GM19239 (cell line): ENCODE results near the gene ABLIM2.

Source experiments
- DNase-seq: peaks from one replicate; pipeline ENCODE4 v3.0.0; 2011; ENCODE audit warnings: low spot score; ENCODE audit not compliant: insufficient read length
- FAIRE-seq: peaks from 2 replicates; lab custom pipeline; 2011; peaks lifted over from hg19 to GRCh38; lab: Jason Lieb, UNC

The ABLIM2 gene

GRCh38 chr4:8038719-8039251 is 119.8 kb downstream of the ABLIM2 start:
- no peak for FAIRE-seq
- no peak for DNase-seq

DNA sequence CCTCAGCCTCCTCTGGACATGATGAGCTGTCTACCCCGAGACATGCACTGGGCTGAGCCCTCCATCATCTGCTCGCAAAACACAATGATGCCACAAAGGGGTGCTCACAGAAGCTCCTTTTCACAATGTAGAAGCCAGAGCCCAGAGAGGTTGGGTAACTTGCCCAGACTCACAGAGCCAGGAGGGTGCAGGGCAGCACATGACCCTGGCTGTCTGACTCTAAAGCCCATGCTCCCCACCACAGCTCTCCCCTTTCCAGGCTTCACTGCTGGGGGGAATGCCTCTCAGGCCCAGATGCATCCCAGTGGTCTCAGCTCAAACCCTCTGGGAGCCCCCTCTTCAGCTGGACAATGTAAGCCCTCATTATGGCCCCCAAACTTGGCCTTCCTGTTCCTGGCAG is 120.5 kb downstream of the ABLIM2 start:
- DNase-seq (no peak), FAIRE-seq (no peak)

DNA sequence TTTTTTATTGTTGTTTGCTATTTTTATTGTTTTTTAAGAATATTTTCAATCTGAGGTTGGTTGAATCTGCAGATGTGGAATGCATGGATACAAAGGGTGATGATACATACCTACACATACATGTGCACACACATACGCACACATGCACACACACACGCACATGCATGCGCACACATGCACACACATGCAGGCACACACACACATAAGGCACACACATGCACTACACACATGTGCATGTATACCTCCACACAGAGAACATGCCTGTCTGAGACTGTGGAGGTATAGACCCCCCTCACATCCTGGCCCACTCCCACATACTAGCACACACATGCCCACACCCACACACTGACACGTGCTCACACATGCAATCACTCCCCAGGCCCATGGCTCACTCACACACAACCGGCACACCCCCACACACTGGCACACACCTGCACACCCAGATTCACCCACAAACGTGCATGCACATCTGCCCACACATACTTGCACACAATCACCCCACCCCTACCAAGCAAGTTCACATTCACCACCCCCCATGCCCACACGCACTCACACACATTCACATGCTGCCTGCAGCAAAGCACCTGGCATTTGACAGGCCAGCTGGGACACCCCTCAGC is 121.4 kb downstream of the ABLIM2 start:
- FAIRE-seq (no peak), DNase-seq (no peak)

GRCh38 chr4:8035371-8035780 is 123.2 kb downstream of the ABLIM2 start:
- FAIRE-seq (no peak), DNase-seq (no peak)

DNA sequence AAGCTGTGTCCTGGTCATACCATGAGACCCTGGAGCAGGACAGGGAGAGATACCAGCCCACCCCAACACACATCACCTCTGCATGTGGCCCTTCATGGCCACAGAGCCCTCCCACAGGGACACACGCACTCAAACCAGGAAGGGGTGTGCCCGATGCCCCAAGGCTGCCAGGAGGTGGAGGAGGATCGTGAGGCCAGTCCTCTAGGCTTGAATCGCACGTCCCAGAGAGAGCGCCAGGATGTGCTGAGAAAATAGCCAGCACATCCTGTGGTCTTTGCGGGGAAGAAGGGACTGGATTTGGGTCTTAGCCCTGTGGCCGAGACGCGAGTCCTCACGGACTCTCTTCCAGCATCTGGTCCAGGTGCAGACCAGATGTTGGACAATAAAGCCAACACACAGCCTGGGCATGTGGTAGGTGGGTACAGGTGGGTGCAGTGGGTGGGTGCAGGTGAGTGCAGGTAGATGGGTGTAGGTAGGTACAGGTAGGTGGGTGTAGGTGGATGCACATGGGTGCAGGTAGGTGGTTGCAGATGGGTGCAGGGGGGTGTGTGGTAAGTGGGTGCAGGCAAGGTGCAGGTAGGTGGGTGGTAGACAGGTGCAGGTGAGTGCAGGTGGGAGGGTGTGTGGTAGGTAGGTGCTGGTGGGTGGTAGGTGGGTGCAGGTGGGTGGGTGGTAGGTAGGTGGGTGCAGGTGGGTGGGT is 124.6 kb downstream of the ABLIM2 start:
- no peak for DNase-seq
- FAIRE-seq = no peak

DNA sequence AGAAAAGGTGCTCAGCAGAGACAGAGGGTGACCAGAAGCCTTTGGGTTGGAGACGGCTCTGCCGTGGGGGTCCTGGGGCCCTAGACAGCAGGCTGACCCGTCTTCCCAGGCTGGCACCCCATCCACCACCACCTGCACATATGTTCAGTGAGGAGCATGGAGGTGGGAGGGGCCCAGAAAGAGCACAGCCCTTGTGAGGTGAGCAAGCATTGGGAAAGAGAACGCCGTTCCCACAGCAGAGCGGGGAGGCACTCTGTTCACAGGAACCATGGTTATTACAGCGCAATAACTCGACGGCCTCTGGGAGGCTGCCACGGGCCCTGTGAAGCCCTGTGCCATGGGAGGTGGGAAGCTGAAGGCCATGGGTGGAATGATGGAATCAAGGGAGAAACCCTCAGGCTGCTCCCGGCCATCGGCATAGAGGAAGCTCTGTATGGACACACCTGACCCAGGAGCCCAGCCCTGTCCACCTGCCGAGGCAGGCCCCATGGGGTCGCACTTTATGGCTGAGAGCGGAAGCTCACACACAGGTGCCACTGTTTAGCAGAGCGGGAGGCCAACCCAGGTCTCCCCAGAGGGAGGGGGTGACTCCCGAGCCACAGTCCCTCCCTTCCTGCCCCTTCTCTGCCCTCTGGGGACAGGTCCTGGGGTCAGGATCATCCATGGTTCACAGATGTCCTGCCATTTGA is 125.4 kb downstream of the ABLIM2 start:
- no peak for FAIRE-seq
- no peak for DNase-seq

DNA sequence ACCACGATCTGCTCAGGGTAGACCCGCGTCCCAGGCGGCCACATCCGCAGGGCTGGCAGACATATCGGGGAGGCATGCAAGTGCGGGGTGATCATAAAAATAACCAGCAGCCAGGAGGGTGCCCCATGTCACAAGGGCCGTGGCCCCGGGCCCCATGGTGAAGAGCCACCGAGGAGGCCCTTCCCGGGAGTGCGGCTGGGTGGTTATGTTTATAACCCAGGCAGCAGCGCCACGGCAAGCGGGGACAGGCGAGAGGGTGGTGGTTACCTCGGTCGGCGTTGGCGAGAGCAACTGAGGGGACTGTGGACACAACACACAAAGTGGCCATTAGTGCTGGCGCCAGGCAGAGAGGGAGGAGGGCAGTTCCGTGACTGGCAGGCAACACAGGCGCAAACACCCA is 126.2 kb downstream of the ABLIM2 start:
- DNase-seq = no peak
- no peak for FAIRE-seq

DNA sequence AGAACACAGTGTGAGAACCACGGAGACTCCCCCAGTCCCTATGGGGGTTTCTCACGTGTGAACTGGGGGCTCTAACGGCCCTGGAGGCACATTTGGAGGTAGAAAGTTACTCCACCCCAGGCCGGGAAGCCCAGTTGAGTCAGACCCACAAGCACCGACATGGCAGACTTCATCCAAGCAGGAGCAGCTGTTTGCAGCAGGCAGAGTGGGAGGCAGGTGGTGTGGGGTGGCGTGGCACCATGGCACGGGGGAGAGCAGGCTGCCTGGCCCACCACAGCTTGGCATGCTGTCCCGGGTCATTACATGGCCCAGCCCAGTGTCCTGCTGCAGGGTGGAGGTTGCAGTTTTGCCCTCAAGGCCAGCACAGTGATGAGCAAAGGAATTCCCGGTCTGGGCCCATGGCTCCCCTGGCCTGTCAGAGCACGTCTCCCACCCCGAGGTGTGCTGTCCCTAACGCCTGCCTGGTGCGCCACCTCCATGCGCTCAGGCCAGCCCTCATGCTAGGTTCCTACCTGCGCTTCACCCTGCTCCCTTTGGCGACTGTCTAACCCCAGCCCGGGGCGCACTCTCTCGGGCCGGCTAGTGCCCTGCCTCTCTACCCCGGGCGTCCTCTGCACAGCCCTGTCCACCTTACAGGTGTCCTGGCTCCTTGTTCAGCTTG is 128.4 kb downstream of the ABLIM2 start:
- FAIRE-seq = no peak
- DNase-seq = no peak

- no peak for FAIRE-seq
These were observed 128.9 kb downstream of the ABLIM2 start for GRCh38 chr4:8029689-8030088.

DNA sequence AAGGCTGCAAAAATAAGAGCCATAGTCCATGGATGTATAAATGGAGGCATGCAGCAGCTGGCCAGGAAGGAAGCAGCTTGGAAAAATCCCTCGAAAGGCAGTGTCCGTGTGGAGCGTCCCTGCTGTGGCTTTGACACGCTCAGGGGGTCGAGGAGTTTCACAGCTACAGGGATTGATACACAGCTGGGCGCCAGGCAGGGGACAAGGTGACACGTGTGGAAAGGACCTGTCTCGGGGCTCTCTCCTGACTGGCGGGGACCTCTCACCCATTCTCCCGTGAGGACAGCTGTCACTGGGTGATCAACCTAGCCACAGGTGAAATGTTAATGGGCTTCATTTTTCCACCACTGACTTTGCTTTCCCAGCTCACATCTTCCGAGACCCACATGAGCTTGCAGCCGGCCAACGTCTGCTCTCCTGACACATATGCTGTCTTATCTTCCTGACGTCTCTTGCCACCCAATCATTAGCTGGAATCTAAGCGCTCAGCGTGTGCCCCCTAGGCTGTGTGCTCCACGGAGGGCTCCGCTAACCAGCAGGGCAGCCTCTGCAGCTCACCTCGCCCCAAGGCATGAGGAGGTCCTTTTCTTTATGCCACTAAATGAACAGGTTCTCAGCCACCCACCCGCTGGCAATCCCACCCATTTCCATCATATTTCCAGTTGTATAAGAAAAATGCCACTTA is 129.6 kb downstream of the ABLIM2 start:
- FAIRE-seq (no peak), DNase-seq (no peak)

More at GRCh38 chr4:8029689-8030088, 128.9 kb downstream of the ABLIM2 start:
- no peak for DNase-seq

- FAIRE-seq = no peak
- no peak for DNase-seq
These were observed 130.2 kb downstream of the ABLIM2 start for GRCh38 chr4:8028368-8028767.

- DNase-seq = no peak
- no peak for FAIRE-seq
These were observed 132.2 kb downstream of the ABLIM2 start for GRCh38 chr4:8026453-8026852.

DNA sequence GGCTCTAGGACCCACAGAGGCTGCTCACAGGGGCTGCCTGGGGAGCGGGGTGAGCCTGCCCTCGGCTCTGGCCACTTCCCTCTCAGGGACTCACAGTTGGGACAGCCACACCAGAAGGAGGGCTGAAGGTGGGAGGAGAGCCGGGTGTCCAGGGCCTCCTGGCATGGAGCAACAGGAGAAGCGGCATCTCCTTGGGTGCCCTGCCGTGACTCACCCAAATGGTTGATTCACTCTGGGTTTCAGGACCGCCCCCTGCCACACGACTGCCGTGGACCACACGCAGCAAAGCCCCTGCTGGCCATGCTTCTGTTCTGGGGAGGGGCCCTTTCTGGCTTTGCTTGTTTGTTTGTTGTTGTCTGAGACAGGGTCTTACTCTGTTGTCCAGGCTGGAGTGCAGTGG is 132.9 kb downstream of the ABLIM2 start:
- FAIRE-seq (no peak), DNase-seq (no peak)

DNA sequence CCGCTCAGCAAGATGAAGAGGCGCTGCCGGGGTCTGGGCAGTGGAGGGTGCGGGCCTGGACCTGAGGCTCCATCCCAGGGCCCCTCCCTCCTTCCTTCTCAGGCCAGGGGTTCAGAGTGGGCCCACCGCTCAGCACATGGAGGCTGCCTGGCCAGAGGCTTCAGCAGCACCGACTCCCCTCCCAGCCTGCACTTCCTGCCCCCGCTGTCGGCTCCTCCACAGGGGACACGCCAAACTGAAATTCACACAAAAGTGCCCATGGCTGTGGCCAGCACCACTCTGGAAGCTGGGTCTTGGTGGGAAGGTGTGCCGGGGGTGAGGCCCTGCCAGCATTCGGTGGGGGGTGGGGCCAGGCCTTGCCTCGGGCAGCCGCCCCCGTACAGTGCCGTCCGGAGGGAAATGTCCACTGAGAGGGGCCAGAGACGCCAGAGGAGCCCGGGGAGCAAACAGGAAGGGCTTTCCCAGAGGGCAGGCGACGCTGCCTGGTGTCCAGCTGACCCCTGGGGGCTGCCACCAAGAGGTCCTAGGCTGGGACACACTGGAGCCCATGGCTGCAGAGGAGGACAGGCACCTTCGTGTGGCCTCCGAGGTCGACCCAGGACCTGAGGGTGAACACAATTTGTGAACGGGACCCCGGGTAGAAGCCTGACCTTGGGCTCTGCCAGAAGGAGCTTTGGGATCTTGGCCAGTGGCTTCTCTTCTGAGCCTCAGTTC is 134.4 kb downstream of the ABLIM2 start:
- FAIRE-seq (no peak), DNase-seq (no peak)

- FAIRE-seq = no peak
- DNase-seq = no peak
These were observed 134.9 kb downstream of the ABLIM2 start for GRCh38 chr4:8023696-8024033.

GRCh38 chr4:8022767-8023695 is 135.6 kb downstream of the ABLIM2 start:
- FAIRE-seq = no peak
- no peak for DNase-seq

- no peak for FAIRE-seq
- DNase-seq = no peak
These were observed 136.8 kb downstream of the ABLIM2 start for GRCh38 chr4:8021796-8022195.
